ENCODE data around the gene NRG2.

The NRG2 gene

DNA sequence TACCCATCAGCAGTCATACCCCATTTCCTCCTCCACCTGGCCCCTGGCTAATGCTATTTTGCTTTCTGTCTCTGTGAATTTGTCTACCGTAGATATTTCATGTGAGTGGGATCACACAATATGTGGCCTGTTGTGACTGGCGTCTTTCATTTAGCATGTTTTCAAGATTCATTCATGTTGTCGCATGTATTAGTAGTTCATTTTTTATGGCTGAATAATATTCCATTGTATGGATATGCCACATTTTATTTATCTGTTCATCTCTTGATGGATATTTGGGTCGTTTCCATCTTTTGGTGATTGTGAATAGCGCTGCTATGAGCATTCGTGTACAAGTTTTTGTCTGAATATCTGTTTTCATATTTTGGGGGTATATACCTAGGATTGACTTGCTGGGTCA is 213.6 kb downstream of the NRG2 start:
- no peak for DNase-seq

DNA sequence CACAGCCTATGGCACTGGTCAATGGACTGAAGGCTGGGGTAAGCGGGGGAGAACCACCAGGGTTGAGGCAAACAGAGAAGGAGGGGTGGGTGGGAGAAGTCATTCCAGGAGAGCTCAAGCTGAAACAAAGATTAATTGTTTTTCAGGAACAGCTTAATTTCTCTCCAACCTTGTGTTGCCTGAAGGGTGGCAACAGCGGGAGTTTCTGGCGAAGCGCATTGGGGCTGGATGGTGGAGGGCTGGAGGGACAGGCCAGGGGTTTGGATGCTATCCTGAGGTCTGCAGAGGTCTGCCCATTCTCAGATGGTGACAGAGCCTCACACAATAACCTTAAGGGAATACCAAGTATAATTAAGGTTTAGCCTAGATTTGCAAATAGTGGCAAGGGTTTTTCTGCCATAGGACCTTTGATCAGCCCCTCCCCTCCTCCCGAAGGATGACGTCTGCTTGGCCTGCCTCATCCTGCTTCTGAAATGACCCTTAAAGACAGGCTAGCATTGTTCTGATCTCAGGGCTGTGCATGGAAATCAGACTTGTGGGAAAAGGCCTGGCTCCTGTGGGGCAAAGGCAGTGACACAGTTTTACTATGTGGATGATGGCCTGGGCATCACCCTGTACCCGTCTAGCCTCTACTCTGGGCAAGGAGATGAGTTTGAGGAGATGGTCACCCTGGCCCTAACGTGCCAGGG is 214.7 kb downstream of the NRG2 start:
- DNase-seq, result no peak

DNA sequence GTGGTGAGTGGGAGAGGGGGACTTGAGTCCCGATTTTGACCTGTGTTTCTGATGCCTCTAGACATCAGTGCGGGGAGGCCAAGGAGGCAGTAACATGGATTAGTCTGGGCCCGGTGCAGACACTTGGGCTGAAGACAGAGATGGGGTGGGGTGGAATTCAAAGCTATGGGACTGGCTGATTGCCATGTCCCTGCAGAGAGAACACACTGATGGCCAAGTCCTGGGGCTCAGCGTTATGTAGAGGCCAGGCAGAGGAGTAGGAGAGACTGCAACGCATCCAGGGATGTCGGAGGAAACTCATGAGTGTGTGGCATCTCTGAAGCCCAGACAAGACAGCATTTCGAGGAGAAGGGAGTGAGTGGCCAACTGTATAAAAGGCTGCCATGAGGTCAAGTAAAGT is 217.4 kb downstream of the NRG2 start:
- DNase-seq, result no peak

DNA sequence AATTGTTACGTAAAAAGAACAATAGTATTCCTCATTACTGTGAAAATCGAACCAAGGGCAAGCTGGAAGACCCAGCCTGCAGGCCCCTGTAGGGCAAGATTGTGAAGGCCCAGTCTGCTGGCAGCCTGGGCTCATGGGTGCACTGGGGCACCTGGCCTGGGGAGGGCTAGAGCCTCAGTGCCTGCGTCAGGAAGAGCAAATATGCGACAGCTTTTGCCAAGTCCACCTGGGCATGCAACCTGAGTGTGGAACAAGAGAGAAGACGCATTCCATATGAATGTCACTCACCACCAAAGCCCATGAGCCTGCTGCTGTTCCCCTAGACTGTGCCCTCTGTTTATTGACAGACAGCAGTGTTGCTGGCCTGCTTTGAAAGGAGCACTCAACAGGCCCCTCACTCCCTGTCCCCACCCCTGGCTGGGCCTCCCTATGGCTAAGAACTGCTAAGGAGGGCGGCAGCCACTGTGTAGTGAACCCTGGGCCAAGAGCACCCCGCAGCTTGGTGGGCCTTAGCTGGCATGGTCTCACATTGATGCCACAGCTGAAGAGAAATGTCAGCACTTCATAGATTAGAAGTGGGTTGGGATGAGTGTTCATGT is 219.2 kb downstream of the NRG2 start:
- no peak for DNase-seq

DNA sequence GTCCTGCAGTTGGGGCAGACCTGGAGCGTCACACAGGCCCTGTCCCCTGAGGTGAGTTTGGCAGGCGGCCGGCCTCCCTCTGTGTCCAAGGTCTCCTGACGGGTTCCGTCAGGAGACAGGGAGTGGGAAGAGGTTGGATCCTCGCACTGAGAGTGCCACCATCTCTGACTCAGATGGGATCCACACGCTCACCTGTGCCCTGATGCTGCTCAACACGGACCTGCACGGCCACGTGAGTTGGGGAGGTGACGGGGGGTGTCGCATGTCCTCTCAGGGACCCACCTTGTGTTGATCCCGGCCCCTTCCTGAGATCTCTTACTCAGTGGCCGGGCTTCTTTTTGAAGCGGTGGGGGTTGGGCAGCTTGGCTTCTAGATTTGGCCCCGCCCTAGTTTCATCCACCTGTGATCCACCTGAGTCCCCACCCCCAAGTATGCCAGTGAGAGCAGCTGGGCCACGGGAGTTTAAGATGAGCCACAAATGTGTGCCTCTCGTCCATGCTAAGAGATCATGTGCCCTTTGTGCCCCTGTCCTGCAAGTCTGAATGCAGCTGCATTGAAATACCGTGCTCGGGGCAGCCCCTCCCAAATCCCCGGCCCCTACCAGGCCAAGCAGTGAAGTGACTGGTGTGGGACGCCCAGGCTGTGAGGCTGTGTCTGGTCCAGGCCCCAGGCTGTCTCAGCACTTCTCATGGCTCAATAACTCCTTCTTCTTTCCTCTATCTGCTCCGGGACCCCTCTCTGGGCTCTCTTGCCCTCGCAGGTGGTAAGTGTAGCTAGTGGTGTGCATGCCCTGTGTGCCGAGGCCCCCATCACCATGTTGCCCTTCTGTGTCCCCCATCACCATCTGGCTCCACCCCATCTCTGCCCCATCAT is 220.3 kb downstream of the NRG2 start:
- DNase-seq, result no peak

DNA sequence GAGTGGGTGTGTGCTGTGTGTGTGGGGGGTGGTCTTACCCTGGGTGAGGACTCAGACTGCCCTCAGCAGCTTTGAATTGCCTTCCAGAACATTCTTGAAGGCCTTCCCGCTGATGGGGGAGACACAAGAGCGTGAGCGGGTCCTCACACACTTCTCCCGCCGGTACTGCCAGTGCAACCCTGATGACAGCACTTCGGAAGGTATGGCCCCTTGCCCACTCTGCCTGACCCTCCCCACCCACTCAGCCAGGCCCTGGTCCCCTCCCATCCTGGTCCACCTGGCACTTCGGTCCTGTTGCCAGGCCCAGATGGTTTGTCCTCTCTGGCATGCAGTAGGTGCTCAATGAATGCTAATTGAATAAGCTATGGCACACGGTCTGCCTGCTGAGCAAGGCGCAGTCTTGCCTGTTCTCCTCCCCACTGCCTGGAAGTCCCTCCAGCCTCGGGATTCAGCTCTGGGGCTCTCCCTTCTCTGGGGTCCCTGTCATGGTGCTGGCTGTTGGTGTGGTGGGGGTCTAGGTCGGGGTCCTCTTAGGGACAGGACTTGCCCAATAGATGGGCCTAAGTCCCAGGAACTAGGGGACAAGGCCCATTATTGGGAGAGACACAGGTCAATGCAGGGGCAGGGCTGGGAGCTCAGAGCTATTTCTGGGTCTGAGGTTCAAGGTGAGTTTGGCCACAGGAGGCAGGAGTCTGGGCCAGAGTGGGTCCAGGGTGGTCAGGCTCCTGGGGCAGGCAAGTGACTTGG is 221.1 kb downstream of the NRG2 start:
- DNase-seq, result no peak

DNA sequence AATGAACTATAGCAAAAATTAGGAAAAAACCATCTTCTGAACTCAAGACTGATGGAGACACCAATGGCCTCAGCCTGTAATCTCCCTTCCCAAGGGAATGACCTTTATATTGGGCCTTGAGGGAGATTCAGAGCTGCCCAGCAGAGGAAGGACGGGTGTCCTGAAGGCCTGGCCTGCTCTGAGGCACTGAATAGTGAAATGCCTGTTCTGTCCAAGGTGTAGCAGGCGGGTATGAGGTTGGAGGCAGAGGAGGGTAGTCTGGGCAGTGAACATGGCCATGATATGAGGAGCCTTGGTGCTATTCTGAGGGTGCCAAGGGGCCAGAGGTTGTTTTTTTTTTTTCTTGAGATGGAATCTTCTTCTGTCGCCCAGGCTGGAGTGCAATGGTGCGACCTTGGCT is 222.5 kb downstream of the NRG2 start:
- no peak for DNase-seq

DNA sequence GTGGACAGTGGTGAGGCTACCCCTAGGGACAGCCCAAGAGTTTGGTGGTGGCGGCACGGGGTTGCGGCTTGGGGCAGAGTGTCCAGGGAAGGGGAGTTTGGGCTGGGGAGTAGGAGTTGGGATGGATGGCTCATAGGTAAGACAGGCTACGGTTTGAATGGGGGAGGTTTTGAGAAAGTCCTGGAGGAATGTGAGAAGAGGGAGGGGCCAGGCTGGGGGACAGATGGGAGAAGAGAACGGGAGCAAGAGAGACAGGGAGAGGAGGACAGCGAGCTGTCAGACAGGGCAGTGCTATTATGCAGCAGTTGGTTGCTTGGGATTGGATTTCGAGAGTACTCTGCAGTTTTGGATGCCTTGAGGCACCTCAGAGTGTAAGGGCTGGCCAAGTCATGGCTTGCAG is 223.0 kb downstream of the NRG2 start:
- no peak for DNase-seq

DNA sequence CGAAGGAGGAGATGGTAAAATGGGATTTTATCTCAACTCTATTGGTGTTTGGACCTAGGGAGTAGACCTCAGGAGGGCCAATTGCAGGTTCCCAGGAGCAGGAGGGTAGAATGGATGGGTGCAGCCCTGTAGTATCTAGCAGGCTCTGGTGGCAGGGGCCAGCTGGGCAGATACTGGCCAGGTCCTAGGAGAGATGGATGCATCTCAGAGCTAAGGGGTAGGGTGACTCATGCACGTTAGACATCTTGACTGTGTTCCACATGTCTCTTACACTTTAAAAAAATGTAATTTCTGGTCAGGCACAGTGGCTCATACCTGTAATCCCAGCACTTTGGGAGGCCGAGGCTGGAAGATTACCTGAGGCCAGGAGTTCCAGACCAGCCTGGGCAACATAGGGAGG is 225.1 kb downstream of the NRG2 start:
- no peak for DNase-seq

DNA sequence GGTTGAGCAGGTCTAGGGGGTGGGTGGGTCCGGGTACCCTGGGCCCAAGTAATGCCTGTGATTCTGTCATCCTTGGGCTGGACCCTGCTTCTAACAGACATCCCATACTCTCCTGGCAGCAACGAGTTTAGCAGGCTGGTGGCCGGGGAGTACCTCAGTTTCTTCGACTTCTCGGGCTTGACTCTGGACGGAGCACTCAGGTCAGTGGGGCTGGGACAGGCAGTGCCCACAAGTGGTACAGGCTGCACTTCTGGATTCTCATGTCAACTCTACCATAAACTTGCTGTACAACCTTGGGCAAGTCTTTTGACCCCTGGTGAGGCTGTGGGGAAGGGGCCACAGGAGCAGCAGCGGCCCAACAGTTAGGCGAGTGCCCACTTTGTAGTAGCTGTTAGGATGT is 225.7 kb downstream of the NRG2 start:
- no peak for DNase-seq

DNA sequence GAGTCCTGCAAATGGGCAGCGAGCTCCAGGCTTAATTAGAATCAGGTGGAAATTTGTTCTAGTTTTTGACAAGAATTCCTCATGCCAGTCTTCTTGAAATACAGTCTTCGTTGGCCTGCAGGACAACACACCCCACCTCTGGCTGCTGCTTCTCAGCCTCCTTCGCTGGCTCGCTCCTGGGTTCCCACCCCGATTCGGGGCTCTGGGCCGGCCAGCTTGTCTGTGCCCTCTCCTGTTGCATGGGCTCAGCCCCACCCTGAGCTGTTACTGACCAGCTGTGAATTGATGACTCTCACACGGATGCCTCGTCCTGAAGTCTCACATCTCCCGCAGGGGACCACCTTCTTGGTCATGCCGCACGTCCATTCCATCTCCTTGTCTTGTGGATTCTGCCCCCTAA is 226.5 kb downstream of the NRG2 start:
- DNase-seq, result no peak

DNA sequence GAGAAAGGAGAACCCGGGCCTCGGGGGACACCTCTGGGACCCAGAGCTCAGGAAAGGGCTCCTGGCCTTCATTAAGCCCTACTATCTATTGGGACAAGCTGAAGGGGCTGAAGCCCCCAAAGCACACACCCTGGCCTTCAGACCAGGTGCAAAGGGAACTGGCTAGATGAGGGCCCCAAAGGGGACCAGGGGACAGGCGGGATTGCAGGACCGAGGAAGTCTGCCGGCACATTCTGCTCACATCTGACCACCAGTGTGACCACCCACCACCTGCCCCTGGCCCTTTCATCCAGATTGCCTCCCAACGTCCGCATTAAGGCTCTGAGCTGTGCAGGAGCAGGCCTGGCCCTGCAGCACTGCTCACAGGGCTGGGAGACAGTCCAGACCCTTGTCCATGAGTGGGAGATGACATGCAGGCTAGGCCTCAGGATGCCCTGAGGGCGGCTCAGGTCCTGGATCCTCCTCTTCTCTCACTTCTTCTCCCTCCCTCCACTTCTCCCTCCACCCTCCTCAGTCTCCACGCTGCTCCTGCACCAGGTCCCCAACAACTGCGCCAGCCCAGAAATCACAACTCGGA is 228.3 kb downstream of the NRG2 start:
- no peak for DNase-seq

DNA sequence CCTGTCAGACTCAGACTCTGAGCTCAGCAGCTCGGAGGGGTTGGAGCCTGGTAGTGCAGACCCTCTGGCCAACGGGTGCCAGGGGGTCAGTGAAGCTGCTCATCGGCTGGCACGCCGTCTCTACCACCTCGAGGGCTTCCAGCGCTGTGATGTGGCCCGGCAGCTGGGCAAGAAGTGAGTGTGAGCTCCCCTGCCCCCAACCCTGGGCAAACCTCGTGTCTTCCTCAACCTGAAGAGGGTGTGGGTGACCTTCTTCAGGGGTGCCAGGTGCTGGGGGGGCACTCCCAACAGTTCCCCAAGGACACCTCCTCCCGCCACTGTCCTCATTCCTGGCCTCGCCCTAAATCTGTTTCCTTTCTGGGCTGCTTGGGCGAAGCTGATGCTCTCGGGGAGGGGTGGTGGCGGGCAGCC is 228.9 kb downstream of the NRG2 start:
- no peak for DNase-seq

DNA sequence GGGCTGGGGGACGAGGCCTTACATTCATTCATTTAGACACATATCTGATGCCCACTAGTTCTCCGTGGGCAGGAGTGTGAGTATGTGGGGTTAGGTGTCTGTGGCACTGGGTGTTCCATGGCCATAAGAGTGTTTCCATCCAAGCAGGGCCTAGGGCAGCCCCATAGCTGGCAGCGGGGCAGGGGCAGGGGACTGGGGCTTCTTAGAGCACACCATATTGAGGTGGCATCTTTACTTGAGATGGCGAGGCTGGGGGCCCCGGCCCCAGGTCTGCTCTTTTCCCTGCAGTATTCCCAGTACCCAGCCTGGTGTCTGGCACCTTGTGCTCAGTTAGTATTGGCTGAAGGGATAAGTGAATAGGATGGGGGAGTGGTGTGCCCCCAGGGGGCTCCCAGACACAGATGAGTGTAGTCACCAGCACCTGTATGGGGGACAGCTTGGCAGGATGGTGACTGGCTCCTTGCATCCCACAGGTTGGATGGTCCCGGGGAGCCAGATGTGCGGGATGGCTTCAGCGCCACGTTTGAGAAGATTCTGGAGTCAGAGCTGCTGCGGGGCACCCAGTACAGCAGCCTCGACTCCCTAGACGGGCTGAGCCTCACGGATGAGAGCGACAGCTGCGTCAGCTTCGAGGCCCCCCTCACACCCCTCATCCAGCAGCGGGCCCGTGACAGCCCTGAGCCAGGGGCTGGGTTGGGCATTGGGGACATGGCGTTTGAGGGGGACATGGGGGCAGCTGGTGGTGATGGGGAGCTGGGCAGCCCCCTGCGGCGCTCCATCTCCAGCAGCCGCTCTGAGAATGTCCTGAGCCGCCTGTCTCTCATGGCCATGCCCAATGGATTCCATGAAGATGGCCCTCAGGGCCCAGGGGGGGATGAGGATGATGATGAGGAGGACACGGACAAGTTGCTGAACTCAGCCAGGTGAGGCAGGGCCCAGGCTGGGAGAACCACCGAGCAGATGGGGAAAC is 230.0 kb downstream of the NRG2 start:
- no peak for DNase-seq

DNA sequence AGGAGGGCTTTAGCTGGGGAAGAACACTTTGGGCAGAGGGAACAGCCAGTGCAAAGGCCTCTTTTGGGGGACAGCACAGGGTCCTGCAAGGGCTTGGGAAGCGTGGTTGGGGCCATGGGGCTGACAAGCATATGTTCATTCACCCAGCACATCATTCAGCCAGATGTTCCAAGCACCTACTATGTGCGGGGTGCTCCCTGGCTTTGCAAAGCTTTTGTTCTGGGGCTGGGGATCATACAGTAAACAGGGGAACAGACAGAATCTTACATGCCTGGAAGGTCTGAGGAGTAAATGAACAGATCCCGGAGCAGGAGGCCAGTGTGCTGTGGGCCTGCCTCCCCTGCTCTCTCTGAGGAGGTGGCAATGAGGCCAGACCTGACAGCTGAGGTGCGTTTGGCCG is 230.8 kb downstream of the NRG2 start:
- no peak for DNase-seq

DNA sequence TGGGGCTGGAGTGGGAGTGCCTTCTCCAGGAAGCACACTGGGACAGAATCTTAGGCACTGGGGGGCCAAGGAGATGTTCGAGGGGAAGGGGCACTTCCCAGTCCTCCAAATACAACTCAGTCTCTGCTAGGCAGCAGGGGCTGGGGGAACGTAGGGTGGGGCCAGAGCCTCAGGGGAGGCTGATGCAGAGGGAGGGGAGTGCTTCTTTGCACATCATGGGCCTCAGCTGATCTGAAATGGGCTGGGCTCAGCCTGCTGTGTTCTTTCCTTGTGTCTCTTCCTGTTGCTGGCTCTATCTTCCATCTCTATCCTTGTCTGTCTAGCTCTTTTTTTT is 231.9 kb downstream of the NRG2 start:
- DNase-seq, result no peak

DNA sequence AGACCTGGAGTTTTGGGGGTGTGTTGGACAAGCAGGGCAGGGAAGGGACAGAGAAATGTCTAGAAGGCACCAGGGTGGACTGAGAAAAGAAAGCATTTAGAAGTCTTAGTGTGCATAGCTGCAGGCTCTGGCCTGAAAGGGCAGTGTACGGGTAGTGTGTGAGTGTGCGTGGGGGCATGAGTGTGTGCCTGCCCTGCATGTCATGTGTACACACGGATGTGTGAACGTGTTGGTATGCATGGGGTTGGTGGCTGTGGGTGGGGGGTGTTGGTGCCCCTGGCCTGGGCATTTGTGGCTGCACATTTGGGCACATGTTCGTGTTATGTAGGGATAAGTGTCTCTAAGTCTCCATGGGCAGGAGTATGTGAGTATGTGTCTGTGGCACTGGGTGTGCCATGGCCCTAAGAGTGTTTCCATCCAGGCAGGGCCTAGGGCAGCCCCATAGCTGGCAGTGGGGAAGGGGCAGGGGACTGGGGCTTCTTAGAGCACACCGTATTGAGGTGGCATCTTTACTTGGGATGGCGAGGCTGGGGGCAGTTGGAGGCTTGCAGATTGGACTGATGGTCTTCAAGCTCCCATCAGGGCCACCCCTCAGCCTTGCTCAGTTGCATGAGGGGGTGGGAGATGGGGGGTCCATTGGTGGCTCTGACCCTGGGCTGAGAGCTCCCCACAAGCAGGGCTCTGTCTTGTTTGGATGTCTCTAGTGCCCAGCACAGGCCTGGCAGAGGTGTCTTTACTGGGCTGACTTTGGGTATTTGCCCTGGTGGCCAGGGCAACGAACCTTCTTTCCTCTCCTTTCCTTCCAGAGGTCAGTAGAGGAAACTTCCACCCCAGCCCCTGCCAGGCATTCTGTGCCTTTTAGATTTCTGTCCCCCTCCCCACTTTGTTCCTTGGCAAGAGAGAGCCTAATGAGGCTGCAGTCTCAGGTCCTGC is 232.5 kb downstream of the NRG2 start:
- DNase-seq, result no peak

DNA sequence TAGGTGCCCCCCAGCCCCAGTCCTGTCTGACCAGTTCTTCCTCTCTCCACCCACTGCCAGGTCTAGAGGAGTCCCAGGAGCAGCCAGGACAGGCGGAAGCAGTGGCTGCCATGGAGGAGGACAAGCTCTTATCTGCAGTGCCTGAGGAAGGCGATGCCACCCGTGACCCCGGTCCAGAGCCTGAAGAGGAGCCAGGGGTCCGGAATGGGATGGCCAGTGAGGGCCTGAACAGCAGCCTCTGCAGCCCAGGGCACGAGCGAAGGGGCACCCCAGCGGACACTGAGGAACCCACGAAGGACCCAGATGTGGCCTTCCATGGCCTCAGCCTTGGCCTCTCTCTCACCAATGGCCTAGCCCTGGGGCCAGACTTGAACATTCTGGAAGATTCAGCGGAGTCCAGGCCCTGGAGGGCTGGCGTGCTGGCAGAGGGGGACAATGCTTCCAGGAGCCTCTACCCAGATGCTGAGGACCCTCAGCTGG is 233.7 kb downstream of the NRG2 start:
- no peak for DNase-seq

DNA sequence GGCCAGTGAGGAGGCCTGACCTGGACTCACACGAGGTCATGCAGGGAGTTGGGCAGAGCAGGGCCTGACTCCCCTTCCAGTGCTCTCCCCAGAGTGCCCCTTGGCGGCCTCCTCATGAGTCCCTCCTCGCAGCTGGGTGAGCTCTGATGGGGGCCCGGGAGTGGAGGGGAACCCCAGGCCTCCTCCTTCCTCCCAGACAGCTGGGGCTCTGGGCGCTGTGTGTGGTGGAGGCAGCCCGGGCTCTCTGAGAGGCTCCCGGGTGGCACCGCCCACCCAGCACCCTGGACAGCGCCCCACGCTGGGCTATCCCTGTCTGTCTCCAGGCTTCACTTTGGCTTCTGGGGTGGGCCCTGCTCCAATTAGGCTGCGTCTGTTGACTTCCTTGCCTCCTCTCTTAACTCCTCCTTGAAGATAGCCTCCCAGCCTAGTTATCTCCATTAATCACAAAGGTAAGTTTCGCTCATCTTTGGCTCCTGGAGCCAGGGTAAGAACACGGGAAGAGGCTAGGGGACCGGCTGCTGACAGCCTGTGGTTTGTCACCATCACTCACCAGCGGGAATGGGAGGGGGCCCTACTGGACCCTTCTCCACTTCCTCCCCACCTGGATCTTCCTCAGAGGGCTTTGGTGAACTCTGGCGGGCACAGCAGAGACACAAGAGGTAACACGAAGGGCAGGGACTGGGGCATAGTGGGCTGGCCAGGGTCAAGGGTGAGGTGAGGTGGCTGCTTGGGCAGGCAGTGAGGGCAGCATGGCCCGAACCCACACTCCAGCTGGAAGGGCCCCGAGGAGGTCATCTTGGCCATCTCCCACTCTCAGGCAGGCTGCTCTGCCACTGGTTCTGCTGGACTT is 234.4 kb downstream of the NRG2 start:
- peak; percentile 42 to 72 (median 50) for DNase-seq

DNA sequence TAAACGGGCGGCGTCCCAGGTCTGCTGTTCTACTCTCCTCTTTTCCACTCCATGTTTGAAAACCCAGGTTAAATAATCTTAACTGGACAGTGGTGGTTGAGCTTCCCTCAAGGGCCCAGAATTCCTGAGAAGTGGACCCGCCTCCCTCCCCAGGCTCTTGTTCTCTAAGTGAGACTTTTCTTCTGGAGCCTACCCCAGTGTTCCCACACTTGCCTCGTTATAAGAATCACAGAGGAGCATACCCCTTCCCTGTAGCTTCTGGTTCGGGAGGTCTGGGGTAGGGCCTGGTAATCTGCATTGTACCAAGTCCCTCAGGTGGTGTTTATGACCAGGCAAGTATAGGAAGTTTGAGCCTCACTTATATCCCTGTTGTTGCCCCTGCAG is 235.5 kb downstream of the NRG2 start:
- DNase-seq, result no peak
